ENCODE measurements around the gene GSTO1.

GSTO1 gene

DNA sequence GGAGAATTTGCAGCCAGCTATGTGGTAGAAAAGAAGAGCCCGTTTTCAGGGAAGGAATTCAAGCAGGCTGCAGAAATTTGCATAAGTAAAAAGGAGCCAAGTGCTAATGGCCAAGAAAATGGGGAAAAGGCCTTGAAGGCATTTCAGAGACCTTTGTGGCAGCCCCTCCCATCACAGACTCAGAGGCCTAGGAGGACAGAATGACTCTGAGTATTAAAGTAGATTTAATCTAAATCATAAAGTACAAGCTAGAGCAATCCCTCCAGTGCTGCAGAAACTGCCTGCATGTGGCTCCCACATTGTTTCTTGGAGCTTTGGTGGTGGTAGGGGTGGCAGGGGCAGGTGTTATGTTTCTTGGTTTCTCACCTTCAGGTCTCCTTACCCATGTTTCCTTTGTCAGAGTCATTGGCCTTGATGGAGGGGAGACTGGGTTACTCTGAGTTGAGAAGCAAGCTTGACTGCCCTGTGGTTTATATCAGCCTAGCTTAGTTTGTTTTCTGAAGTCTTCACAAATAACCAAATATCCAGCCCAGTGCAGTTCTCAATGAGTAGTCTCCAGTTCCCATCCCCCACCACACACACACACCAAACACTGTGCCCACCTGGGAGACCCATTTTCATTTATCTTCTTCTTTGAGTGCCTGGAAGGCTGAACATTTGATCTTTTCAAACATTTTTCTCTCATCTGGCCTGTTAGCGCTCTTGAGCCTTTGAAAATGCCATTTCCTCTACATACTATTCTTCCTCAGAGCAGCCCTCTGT is 49.1 kb downstream of the GSTO1 start:
- no peak for DNase-seq (ENCODE audit: low read depth, low spot score)

DNA sequence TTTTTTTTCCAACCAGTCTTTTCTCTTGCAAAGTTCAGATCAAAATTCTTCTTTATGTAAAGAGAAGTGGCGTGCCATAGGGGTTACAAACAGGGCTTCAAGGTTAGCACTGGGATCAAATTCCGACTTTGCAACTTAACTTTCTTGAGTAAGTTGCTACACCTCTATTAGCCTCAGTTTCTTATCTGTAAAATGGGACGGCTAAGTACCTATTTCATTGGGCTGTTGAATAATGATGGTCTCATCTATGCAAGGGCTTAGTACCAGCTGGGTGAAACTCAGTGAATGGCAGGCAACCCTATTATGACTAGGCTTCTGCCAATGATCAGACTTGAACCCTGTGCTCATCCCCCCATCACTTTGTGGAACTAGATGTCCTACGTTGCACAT is 49.7 kb downstream of the GSTO1 start:
- DNase-seq (ENCODE audit: low read depth, low spot score), result no peak

GRCh38 chr10:104304927-104305326 is 50.2 kb downstream of the GSTO1 start:
- DNase-seq (ENCODE audit: low read depth, low spot score), result no peak

GRCh38 chr10:104306897-104307296 is 52.2 kb downstream of the GSTO1 start:
- no peak for DNase-seq (ENCODE audit: low read depth, low spot score)

DNA sequence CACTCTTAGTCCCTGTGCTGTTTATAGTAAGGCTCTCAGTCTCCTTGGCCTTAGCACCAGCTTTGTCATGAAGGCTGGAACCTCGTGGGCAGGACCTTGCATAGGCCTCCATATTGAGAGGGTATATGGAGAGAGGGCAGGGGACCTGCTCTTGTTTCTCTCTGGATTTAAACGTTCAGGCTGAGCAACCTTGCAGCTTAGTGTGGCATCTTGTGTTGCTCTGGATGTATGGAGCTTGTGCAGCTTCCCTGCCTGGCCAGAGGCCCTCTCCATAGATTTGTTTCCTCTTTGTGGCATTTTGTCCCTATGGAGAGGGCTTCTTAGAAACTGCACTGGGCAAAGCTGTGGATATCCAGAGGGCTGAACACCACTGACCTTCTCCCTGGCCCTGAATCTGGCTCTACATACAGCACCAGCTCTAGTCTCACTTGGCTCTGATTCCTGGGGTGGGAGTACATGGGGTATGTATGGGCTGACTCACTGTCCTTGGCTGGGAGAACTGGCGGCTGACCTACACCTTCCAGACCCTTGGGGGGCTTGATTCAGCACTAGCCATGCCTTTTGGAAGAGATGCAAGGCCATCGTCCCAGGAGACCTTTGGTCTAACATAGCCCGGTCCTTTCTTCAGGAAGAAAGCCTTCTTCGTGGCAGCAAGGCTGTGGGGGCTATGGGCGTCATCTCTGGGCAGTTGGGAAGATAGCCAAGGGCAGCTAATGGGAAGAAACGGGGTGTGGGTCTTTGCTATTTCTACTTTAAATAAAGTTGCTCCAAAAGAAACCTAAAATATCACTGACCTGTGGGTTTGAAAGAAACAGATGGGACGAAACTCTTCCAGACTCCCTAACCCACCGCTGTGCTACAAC is 53.1 kb downstream of the GSTO1 start:
- DNase-seq (ENCODE audit: low read depth, low spot score), result no peak

DNA sequence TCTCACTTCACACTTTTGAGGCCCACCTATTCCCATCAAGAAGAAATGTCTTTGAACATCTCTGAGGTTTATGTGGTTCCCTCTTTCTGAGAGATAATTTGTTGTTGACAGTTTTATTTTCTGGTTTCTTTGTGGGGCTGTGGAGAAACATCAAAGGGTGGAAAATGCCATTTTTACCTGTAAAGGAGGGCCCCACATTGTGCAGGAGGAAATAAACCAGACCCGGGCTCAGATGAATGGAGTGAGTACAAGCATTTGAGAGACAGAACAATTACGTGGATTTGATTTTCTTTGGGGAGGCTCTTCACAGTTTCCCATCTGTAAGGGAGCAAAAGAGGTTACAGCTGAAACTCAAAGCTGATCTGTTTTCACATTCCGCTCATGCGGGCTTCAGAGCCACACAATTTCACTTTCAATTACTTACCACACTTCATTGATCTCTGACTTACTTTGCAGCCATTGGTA is 53.8 kb downstream of the GSTO1 start:
- DNase-seq (ENCODE audit: low read depth, low spot score), result no peak

DNA sequence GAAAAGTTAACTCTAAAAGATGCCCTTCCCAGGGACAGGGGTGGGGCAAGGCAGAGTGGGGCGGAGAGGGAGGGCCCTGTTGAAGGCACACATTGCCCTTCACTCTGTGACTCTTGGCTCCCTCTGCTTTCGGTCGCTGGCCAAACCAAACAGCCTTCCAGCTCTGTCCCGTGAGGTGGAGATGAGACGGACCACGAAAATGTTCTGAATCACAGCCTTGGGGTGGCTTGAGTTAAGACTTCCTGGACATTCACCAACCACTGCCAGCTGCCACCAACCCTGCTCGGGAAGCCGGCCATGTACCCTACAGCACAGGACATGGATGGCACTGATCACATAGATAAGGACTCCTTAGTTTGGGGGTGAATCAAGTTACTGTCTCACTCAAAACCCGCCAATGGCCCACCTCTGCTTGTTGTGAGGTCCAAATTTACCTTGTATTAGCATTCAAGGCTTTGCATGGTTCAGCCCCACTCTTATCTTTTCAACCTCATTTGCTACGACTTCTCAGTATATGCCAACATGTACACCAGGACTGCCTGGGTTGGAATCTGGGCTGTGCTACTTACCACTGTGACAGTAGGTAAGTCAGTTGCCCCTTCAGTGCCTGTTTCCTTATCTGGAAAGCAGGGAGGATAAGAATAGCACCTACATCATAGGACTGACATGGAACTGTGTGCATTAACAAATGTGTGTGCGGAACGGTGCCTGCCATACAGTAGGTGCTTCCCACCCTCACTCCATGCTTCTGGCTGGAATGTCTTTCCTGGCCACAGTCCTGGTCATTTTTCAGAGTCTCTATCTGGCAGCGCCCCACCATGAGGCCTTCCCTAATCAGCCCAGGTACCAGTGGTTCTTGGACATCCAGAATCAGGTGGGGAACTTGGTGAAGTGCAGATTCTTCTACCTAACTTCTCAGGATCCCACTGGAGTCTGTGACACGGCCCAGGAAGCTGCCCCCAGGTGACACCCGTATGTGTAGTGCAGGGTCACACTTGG is 55.6 kb downstream of the GSTO1 start:
- peak; percentile 59 for DNase-seq (ENCODE audit: low read depth, low spot score)

GRCh38 chr10:104311184-104311720 is 56.6 kb downstream of the GSTO1 start:
- no peak for DNase-seq (ENCODE audit: low read depth, low spot score)

DNA sequence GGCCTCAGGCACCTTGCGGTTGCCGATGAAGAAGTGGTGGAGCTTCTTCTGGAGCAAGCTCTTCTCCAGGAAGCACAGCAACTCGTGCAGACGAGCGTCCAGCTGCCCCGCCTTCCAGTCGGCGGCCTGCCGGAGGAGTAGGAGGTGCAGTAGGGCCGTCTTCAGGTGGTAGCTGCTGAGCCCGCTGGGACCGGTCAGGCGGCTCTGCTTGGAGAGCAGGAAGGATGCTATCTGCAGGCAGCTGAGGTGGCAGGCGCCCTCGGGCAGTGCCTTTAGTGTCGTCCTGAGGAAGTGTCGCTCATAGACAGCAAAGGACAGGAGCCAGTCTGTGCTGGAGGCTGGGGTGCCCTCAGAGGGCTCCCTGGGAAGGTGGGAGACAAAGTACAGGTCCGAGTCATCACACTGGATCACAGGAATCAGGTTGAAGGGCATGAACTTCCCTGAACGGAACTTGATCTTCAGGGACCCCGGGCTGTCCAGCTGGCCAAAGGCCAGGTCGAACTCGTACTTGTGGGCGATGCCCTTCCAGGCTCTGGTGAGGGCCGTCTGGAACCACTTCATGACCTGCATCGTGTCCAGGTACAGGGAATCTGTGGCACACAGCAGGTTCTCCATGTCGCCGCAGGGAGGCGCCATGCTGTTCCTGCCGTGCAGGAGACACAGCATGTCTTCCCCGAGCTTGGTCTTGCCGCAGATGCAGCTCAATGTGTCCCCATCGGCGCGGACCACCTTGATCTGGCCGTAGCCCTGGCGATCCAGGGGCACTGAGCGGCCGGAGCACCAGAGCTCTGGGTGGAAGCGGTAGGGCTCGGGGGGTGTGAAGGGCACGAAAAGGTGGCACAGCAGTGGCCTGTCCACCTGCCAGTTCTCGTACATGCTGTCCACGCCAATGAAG is 60.1 kb downstream of the GSTO1 start:
- no peak for DNase-seq (ENCODE audit: low read depth, low spot score)

DNA sequence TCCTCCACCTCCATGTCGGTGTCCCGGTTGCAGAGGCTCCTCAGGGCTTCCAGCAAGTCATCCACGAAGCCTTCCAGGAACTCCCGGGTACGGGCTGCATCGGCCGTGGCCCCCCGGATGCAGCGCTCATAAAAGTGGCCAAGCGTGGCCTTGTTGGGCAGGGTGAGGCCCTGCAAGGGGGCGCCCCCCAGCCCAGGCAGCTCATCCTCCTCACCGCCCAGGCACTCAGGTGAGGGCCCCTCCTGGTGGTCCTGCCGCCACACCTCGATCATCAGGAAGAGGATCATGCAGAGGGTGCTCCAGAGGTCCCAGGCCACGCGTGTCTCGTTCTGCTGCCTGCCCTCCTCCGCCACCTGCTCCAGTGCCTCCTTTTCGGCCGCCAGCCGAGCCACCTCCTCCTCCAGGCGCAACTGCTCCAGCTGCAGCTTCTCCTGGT is 60.8 kb downstream of the GSTO1 start:
- no peak for DNase-seq (ENCODE audit: low read depth, low spot score)

DNA sequence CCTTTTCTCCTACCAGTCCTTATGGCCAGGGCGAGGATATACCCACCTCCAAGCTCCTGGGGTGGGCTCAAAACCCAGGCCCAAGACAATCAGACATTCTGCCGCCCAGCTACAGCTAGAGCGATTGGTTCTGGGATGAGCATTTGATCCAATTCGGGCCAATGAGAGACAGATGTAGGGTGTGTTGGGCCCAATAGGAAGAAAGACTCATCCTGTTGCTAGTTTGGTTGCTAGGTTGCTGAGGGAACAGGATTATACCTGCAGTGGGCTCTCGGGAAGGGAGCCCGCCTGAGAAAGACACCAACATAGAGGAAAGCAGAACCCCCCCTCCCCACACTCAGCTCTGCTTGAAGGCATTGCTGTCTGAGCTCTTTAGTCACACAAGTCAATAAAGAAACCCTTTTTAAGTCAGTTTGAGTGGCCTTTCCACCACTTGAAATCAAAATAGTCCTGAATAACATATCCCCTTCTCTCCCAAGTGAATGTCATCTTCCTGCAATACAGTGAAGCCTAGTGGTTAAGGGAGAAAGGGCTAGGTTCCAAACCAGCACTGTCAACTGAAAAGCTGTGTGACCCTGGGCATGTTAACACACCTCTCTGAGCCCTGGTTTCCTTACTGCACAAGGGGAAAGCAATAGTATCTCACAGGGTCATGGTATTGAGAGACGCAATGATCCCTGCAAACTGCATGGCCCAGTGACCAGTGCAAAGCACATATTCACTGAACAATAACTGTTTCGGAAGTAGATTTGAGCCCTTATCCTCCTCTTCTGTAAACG is 61.8 kb downstream of the GSTO1 start:
- DNase-seq (ENCODE audit: low read depth, low spot score), result no peak

All from smooth muscle cell of the brain vasculature (primary cell).